ENCODE measurements around the gene TLE3. TPM values are rescaled to one million over a fixed set of nuclear protein-coding genes. Genes with fewer than 3 reads are reported as not detected.

TLE3 gene
- total RNA-seq, 1 donor: 12.3 TPM

GRCh38 chr15:70050441-70050840 is 47.3 kb downstream of the TLE3 start:
- TF ChIP-seq, protein P1, sequence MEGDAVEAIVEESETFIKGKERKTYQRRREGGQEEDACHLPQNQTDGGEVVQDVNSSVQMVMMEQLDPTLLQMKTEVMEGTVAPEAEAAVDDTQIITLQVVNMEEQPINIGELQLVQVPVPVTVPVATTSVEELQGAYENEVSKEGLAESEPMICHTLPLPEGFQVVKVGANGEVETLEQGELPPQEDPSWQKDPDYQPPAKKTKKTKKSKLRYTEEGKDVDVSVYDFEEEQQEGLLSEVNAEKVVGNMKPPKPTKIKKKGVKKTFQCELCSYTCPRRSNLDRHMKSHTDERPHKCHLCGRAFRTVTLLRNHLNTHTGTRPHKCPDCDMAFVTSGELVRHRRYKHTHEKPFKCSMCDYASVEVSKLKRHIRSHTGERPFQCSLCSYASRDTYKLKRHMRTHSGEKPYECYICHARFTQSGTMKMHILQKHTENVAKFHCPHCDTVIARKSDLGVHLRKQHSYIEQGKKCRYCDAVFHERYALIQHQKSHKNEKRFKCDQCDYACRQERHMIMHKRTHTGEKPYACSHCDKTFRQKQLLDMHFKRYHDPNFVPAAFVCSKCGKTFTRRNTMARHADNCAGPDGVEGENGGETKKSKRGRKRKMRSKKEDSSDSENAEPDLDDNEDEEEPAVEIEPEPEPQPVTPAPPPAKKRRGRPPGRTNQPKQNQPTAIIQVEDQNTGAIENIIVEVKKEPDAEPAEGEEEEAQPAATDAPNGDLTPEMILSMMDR (IDR thresholded peaks at IDR 0.05; ENCODE audit: insufficient read depth, low read length): no peak
- H3K4me3 ChIP-seq (ENCODE audit: low read depth, low read length): no peak overlapping the region
- DNase-seq (ENCODE audit: low read depth): no peak

DNA sequence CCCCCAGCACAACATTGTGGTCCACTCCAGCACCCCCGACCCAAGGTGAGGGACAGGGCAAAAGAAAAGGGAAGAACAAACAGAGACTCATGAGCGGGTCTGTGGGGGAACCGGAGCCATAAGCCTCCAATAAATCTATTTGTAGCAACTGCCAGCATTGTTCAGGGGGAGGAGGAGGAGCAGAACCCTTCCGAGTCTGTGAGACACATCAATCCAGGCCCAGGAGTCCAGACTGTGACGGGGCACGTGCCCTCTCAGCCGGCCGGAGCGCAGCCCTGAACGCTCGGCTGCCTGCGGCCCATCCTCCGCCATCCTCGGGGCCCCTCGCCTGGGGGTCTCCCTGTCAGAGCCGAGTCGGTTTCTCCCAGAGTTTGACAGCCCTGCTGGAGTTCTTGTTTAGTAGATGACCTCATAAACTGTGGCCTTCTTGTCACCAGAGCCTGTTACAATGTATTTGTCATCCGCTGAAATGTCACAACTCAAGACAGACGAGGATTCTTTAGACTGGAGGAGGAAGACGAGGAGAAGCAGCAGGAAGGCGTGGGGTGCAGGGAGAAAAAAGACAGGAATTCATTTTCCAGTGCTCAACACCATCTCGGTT is 47.9 kb downstream of the TLE3 start:
- no peak for DNase-seq (ENCODE audit: low read depth)
- H3K4me3 ChIP-seq (ENCODE audit: low read depth, low read length): no peak overlapping the region
- TF ChIP-seq, protein P1 (IDR thresholded peaks at IDR 0.05; ENCODE audit: insufficient read depth, low read length): no peak

DNA sequence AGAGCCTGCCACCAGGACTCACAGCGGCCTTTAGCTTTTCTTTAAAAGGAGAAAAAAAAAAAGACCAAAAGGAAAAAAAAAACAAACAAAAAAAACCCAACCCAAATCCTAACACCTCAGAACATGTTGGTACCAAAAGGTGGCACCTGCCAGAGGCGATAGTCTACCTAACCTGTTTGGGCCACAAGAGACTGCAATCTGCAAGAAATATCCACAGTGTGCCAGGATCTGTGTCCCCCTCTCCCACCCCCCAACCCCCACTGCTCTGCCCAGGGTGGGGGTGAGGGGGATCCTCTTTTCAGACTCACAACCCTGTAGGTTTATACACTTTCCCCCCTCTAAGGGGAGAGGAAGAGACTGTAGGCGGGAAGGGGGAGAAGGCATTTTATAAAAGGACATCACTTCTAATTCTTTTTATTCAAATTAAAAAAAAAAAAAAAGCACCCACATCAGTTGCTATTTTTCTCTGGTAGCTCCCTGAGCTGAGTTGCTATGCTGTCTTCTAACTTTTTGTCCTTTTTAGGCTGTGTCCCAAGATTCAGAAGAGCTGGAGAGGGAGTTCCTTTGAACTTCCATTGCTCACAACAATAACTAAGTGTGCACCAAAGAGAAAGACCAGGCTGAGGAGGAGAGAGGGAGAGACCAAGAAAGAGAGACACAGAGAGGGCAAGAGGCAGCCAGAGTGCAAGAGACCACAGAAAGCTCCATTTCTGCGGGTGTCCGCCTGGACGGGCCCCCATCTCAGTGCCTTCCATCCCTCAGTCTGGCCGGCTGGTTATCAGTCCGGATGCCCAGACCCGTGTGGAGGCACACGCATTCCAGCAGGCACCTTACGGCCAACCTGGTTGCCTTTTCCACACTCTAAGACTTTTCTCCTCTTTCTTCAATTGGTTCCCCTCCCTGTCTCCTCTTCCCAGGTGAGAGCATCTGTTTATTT is 48.9 kb downstream of the TLE3 start:
- TF ChIP-seq, protein P1 (IDR thresholded peaks at IDR 0.05; ENCODE audit: insufficient read depth, low read length): no peak
- no peak overlapping the region for H3K4me3 ChIP-seq (ENCODE audit: low read depth, low read length)
- no peak for DNase-seq (ENCODE audit: low read depth)

DNA sequence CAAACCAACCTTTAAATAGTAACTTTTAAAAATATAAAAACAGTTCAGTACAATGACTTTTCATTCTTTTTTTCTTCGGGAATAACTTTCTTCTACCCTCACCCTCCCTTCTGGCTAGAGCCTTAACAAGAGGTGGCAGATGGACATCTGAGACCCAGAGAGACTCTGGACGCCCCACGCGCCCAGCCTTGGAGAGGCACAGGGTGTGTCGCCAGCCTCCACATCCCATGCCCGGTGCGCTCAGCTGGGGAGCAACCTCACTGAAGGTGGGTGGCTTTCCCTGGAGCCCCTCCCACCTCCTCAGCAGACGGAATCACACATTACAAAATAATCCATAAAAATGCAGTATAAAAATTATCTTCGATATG is 49.5 kb downstream of the TLE3 start:
- TF ChIP-seq, protein P1 (IDR thresholded peaks at IDR 0.05; ENCODE audit: insufficient read depth, low read length): no peak
- H3K4me3 ChIP-seq (ENCODE audit: low read depth, low read length): no peak overlapping the region
- DNase-seq (ENCODE audit: low read depth): no peak

- TF ChIP-seq, protein P1 (IDR thresholded peaks at IDR 0.05; ENCODE audit: insufficient read depth, low read length): no peak
- peak; percentile 18 for DNase-seq (ENCODE audit: low read depth)
- no peak overlapping the region for H3K4me3 ChIP-seq (ENCODE audit: low read depth, low read length)
Observed at GRCh38 chr15:70047386-70048197, 50.1 kb downstream of the TLE3 start.

DNA sequence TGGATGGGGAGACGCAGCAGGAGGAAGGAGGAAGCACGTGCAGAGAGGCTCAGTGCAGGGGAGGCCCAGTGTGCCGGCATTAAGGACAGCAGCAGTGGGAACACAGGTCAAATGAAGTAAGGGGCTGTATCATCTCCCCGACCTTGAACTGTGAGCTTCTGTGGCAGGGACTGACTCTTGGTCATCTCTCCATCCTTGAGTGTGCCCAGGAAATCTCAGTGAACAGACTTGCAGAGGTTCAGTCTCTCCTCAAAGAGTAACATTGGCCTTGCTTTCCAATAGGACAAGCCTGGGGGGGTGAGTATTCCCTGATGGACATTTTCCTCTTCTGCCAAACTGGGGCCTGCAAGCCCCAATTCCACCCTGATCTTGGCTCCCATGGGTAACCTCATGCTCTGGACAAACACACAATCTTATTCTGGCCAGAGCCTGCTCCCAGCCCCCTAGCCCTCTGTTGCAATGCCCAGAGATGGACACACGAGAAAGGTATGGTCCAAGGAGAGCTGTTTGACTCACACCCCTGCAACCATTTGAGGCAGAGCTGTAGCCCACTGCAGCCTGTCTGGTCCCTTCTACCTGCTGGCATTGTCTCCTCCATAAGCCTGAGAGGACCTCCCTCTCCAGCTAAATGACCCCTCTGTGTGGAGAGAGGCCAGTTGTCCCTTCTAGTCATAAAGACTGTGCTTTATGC is 50.9 kb downstream of the TLE3 start:
- DNase-seq (ENCODE audit: low read depth): peak; percentile 12
- TF ChIP-seq, protein P1 (IDR thresholded peaks at IDR 0.05; ENCODE audit: insufficient read depth, low read length): no peak

More for the DNA sequence above, 50.9 kb downstream of the TLE3 start:
- H3K4me3 ChIP-seq (ENCODE audit: low read depth, low read length): no peak overlapping the region

Measured in fibroblast of the aortic adventitia (primary cell).